GM21529 (cell line): Measurements from ENCODE around the gene CEP20.
"Not testable (repeated sequence)": the region's sequence is repeated elsewhere in the genome, so short reads cannot be mapped to it uniquely, and the experiment has no call there.

Experiments
- ATAC-seq: cut with Tn5 transposase; IDR thresholded peaks from one replicate; pipeline ENCODE4 v1.9.1; 2021; ENCODE audit not compliant: unreplicated experiment

Gene CEP20

DNA sequence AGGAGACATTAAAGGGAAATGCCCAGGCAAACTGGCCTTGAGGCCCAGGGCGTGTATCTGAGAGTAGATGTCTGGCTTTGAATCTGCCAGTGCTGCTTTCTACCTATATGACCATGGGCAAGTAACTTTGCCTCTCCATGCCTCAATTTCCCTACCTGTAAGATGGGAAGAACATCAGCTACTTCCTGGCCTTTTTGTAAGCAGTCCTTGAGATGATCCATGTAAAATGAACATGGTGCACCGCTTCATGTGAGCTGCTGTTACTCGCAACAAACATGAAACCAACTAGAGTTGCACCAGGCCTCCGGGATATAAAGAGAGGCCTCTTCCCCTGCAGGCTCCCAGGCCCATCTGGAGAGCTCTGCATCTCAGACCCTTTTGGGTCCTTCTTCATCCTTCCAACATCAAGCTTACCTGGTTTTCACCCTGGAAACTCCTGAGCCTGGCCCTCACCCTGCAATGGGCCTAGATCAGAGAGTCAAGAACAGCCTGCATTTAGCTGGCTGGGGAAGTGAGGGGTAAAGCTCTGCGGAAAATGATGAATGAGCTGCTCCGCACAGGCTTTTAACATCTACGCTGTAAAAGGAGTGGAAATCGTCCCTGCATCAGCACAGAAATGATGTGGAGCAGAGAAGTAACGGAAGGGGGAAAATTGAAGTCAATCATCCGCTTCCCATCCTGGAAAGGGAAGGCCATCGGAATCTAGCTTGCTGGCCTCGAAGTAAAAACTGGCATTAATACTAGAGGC lies 29.3 kb downstream of the CEP20 start:
- ATAC-seq = no peak

DNA sequence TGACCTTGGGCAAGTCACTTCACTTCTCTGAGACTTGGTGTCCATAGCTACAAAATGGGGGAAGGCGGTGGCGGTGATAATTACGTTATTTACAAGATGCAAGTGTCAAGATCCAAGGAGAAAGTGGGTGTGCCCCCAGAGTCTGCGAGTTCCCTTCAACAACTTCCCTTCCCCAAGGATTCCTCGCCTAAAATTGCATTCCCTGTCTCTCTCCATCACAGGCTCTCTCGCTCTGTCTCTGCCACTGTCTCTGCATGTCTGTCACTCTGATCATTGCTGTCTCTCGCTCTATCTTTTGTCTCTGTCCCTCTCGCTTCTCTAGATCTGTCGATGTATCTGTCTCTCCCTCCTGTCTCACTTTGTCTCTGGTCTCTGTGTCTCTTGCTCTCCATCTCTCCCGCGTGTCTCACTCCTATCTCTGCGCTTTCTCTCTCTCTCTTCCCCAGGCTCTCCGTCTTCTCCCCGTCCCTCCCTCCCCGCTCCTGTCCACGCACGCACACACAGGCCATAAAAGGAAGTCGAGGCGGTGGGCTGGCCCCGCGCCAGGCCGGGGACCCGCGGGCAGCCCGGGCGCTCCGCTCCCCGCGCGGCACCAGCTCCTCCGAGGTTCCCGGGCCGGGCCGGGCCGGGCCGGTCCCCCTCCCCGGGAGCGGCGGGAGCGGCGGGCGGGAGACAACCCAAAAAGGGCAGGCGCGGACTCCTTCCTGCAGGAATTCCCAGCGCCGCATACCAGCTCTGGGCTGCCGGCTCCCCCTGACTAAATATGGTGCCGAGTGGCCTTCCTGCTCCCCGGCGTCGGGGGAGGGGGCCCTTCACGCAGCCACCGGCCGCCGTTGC lies 30.5 kb downstream of the CEP20 start:
- ATAC-seq = no peak

DNA sequence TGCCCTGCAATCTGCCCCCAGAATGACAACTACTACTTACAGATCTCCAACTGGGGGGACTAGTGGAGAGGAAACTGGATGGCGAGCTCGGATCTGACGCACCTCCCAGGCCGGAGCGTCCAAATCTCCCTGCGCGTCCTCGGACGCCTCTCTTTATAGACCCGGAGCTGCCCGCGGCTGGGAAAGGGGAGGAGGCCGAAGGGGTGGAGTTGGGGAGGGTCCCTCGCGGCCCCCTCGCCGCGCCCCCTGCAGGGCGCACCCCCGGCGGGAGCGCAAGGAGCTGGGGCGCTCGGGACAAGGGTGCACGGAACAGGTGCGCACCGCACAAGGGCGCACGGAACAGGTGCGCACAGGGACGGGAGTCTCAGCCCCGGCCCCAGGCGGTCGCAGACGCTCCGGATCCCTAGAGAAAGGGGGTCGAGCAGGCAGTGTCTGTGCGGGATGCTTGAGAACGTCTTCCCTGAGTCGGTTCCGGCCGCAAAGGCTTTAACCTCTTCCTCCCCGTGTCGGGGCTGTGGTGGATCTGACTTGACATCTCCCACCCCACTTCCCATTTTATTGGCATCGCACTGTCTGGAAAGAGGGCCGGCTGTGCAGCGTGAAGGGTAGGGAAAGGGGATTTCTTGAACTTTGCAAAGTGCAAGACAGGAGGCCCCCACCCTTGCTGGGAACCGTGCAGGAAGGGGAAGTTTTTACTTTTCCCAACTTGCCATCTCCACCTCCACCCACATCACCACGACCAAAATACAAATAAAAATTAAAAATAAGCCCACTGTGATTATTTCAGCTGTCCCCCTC lies 31.3 kb downstream of the CEP20 start, which contains the start of gene MYH11:
Gene MYH11, minus strand, starts transcription at position 128 of the 798 bp plus-strand sequence. CDS start 18,776 bp downstream, outside the sequence.
- no peak for ATAC-seq

DNA sequence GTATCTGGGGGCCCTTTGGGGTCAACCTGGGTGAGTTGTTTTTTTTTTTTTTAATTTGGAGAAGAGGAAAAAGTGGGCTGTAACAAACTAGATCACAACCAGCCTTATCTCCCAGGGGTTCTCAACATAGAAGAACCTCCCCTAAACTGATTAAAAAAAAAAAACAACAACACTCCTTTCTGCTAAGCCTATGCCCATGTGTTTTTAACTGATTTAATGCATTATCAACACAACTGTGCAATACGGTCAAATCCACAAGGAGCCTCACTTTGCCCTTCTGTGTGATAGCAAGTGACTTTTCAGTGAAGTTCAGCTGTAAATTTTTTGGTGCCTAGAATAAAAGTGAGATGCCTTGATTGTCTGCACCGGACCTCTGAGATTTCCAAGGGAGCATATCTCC lies 32.2 kb downstream of the CEP20 start:
- no peak for ATAC-seq

DNA sequence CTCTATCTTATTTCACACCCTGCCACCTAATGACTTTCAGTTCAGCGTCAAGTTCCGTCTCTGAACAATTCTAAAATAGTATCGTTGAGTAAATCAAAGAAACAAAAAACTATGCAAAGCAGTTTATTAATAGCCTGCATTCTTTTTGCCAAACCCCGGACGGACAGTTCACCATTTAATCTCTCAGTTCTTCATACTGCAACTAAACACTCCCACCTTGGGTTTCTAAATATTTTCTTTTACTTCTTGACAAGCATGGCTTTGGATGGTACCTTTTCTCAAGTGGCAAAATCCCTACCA lies 32.7 kb downstream of the CEP20 start:
- ATAC-seq = peak; percentile 85

DNA sequence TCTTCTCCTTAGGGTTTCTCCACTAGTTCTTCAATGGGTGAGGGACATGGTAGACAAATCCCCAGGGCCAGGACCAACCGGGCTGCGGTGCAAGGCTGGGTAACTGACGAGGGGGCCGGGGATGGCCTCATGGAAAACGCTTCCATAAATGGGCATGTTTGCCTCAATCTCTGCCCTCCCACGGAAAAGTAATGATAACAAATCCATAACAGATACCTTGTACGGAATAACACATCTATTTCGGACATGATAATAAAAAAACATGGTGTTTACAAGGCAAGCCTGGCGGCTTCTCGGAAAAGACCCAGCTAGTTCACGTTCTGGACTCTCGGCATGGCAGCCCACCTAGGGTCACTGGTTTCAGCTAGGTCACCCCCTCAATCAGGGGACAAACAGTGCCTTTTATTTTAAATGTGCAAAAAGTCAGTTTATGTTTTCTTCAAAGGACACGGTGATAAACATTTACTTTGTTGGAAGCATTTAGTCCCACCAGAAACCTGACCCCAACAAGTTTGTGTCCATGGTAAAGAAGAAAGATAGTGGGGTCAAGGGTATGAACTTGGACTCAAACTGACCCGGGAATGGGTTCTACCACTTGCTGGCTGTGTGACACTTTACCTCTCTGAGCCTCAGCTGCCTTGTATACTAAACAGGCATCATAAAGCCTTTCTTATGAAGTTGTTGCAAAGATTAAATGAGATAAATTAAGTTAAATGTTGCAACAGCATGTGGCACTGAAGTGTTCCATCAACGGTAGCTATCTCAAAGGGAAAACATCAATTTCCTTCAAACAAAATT lies 33.3 kb downstream of the CEP20 start:
- ATAC-seq = no peak

DNA sequence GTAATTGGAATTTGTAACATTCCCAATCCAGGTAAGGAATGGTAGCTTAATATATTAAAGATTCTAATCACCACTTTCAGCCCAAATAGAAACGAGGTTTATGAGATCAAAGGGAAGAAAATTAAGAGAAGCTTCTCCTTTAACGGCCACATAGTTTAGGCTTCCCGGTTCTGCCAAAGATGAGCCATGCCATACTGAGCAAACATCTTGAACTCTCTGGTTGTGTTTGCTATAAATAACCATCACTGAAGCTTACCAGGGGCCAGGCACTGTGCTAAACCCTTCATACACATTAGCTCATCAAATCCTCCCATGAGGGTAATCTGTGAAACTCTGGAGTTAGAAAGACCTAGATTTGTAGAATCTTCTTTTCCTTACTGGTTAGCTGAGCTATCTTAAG lies 34.3 kb downstream of the CEP20 start:
- ATAC-seq = no peak

DNA sequence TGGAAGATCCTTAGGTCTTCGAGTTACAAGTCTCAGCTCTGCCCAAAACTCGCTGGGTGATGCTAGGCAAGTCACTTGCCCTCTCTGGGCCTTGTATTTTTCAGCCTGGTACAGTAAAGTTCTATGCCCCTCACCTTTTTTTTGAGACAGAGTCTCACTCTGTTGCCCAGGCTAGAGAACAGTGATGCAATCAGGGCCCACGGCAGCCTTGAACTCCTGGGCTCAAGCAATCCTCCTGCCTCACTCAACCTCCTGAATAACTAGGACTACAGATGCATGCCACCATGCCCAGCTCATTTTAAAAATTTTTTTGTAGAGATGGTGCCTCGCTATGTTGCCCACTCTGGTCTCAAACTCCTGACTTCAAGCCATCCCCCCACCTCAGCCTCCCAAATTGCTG lies 35.4 kb downstream of the CEP20 start:
- no peak for ATAC-seq

DNA sequence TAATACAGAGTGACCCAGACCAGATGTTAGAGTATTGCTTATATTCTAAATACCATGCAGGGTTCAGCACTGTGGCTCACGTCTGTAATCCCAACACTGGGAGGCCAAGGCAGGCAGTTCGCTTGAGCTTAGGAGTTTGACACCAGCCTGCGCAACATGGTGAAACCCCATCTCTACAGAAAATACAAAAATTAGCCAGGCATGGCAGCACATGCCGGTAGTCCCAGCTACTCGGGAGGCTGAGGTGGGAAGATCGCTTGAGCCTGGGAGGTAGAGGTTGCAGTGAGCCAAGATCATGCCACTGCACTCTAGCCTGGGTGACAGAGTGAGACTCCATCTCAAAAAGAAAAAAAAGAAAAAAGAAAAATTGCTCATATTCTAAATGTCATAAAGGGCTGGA lies 37.8 kb downstream of the CEP20 start:
- not testable (repeated sequence) for ATAC-seq

DNA sequence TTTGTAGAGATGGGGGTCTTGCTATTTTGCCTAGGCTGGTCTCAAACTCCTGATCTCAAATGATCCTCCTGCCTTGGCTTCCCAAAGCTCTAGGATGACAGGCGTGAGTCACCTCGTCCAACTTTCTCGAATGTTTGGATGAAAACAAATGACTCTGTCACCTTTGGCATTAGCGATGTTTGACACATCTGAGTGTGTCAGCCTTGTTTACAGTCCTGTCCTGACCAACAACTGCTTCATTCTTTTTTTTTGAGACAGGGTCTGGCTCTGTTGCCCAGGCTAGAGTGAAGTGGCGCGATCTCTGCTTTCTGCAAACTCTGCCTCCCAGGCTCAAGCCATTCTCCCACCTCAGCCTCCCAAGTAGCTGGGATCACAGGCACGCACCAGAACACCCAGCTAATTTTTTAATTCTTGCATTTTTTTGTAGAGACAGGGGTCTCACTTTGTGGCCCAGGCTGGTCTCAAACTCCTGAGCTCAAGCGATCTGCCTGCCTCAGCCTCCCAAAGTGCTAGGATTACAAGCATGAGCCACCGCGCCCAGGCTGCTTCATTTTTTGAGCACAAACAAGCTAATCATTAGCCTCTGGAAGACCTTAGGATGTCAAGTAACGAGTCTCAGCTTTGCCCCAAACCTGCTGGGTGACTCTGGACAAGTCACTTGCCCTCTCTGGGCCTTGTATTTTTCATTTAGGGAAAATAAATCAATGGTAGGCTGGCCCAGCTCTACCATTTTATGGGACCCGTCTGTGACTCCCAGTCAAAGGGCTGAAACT lies 39.0 kb downstream of the CEP20 start:
- no peak for ATAC-seq

DNA sequence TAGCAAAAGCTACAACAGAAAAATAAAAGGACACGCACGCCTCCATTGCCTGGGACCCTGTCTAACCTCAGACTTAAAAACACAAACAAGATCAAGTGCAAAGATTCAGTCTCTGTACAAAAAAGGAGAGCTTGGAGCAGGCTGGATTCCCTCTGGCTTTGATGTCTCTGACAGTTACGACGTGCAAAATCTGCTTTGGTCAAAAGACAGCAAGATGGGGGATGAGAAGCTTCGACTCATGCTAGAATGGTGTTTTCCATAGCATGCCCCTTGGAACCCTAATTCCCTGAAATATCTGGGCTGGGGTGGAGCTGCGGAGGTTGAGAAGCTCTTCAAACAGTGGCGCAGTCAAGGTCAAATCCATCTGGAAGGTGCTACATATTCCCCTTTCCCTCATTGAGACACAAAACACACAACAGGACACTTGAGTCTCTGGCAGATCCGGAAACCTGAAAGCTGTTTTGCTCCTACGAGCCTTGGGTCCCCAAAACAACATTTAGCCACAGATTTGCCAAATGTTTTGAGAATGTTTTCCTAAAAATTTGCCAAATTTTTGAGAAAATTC lies 40.7 kb downstream of the CEP20 start:
- no peak for ATAC-seq

DNA sequence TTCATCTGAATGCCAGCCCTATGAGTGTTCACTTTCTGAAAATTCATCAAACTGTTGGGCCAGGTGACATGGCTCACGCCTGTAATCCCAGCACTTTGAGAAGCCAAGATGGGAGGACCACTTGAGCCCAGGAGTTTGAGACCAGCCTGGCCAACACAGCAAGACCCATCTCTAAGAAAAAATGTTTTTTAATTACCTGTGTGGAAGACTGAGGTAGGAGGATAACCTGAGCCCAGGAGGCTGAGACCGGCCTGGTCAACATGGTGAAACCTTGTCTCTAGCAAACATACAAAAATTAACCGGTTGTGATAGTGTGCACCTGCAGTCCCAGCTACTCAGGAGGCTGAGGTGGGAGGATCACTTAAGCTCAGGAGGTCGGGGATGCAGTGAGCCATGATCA lies 41.9 kb downstream of the CEP20 start:
- no peak for ATAC-seq

DNA sequence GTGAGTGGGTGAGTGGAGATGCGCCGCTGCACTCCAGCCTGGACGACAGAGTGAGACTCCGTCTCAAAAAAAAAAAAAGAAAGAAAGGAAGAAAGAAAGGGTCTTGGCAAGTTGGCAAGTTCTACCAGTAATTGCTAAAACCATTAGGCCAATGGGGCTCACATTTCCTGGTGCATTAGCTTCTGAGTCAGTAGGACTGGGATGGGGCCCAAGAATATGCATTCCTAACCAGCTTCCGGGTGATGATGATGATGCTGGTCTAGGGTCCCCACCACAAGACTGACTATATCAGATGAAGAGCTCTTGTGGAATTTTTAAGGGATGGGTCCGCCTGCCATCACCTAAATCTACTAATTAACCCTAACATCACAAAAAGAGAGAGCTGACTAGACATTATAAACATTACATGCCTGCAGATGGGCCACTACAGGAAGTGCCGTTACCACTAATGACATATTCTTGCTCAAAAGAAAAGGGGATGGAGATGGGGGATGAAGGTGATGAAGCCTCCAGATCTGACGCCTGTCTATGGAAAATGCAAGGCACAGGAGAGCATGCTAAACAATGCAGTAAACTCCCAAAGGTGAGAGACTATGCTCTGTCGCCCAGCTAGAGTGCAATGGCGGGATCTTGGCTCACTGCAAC lies 44.6 kb downstream of the CEP20 start:
- no peak for ATAC-seq

DNA sequence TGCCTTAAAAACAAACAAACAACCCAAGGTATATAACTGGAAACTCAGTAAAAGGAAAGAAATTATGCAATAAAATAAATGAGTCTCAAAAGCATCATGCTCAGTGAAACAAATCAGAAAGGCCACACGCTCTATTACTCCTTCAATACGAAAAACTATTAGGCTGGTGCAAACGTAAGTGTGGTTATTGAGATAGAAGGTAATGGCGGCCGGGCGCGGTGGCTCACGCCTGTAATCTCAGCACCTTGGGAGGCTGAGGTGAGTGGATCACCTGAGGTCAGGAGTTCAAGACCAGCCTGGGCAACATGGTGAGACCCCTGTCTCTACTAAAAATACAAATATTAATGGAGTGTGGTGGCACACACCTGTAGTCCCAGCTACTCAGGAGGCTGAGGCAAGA lies 49.2 kb downstream of the CEP20 start:
- ATAC-seq = not testable (repeated sequence)

DNA sequence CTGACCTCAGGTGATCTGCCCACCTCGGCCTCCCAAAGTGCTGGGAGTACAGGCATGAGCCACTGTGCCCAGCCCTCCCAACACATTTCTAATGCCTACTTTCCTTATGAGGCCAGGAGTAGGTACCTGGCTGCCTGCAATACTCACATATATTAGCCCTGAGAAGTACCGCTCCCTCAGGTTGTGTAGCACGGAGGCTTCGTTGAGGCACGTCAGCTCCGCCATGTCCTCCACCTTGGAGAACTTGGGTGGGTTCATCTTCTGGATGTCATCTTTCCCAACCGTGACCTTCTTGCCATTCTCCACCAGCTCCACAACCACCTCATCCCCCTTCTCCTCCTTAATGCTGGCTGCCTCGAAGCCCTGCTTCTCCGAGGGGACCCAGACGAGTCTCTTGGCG lies 50.6 kb downstream of the CEP20 start:
- ATAC-seq = no peak

DNA sequence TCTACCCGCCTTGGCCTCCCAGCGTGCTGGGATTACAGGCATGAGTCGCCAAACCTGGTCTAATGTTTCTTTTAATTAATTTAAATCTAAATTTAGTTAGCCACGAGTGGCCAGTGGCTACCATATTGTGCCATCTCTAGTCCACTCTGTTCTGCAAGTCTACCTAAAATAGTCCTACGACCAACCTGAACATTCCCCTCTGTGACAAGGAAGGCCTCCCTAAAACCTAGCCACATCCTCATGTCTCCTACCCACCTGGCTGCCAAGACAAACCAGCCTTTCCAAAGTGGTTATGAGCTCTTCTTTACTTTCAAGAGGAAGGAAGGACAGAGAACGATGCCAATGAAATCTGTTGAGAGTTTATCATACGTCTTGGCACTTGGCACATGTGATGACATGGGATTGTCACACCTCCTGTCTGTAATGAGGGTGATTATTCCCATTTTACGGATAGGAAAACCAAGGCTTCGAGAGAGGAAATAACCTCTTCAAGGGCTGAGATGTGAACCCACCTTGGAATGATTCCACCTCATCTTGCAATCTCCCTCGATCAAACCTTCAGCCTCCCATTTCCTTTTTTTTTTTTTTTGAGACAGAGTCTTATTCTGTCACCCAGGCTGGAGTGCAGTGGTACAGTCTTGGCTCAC lies 51.3 kb downstream of the CEP20 start:
- no peak for ATAC-seq

DNA sequence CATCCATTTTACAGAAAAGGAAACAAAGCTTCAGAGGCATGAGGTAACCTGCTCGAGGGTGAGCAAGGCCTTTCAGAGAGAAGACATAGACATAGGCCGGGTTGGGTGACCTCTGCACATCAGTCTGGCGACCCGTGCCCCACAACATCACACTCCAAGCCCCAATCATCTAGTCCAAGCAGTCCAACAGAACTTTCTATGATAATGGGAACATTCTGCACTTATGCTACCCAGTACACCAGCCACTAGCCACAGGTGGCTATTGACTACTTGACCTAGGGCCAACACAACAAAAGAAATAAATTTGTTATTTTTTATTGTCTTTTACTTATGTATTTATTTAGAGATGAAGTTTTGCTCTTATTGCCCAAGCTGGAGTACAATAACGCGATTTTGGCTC lies 52.3 kb downstream of the CEP20 start:
- ATAC-seq = no peak

DNA sequence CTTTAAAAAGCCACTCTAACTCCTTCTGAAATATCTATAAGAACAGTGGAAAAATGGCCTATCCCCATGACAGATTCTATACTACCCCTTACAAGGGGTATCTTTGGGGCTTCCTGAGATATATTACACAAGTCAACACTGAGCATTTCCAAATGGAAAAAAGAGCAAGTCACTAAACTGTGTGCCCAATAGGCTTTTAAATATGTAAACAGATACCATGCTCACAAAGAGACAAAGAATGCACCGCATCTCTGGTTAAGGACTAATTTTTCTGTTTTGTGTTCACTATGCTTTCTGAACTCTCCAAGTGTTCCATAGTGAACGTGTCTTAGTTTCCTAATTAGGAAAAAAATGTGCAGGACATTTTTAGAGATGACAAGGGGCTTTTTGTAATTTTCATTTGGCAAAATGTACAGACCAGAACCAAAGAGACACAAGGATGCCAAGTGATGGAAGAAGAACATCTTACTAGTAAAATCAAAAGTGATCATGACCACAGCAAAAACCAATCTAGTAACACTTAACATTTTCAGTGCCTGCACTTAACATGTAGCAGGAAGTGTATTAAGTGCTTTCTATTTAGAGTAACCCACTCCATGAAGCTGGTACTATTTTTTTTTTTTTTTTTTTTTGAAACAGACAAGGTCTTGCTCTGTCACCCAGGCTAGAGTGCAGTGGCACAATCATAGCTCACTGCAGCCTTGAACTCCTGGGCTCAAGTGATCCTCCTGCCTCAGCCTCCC lies 53.1 kb downstream of the CEP20 start:
- no peak for ATAC-seq
